HEK293 (cell line): ENCODE data around the gene NAV2.

Source experiments
- CTCF ChIA-PET: fragments of 350-600 bp; formaldehyde crosslinking; extraction: SDS; loops from one replicate; lab custom pipeline; 2021; ENCODE audit warnings: antibody characterized with exemption; lab: Yijun Ruan, JAX
- POLR2A ChIA-PET: fragments of 300-600 bp; formaldehyde crosslinking; extraction: SDS; loops from one replicate; lab custom pipeline; 2020; ENCODE audit warnings: antibody characterized with exemption, inconsistent platforms; lab: Yijun Ruan, JAX
- H3K27ac ChIP-seq: fragments of 200-500 bp; sonication (Bioruptor generic); 2 replicates; pipeline ENCODE4 v1.5.1; 2014; ENCODE audit warnings: low read depth, low read length, control low read depth, inconsistent platforms; ENCODE audit errors: extremely low read depth
- H3K36me3 ChIP-seq, 2 experiments: fragments of 200-500 bp in 1 of 2; sonication (Bioruptor generic) in 1 of 2; 1 replicate in 1 of 2; 2 replicates in 1 of 2; pipeline ENCODE4 v1.5.1; 2014 to 2017; ENCODE audit warnings: inconsistent platforms in 2 of 2, low read length in 2 of 2; ENCODE audit not compliant: control insufficient read depth in 2 of 2, insufficient read depth in 1 of 2
- H3K4me1 ChIP-seq: fragments of 200-500 bp; sonication (Bioruptor generic); 2 replicates; pipeline ENCODE4 v1.5.1; 2014; ENCODE audit warnings: mild to moderate bottlenecking, low read length, inconsistent platforms; ENCODE audit not compliant: control insufficient read depth, insufficient read depth
- H3K4me3 ChIP-seq: 2 replicates; pipeline ENCODE4 v1.5.1; 2011; ENCODE audit warnings: low read depth, mild to moderate bottlenecking, control low read depth, low read length, moderate library complexity
- H3K9me3 ChIP-seq: fragments of 200-500 bp; sonication (Bioruptor generic); 2 replicates; pipeline ENCODE4 v1.5.1; 2014; ENCODE audit warnings: low read depth, low read length, inconsistent platforms; ENCODE audit not compliant: control insufficient read depth, insufficient read depth
- BCL11A ChIP-seq: fragments of 450-650 bp; formaldehyde crosslinking; IDR thresholded peaks from 2 replicates; pipeline ENCODE4 v1.5.1; 2016; ENCODE audit warnings: low read depth, missing biosample characterization, missing genetic modification characterization
- PRDM10 ChIP-seq: fragments of 450-650 bp; formaldehyde crosslinking; IDR thresholded peaks from 2 replicates; pipeline ENCODE4 v1.5.1; 2016; ENCODE audit warnings: missing biosample characterization, missing genetic modification characterization
- RBAK ChIP-seq: fragments of 450-650 bp; formaldehyde crosslinking; IDR thresholded peaks from 2 replicates; pipeline ENCODE4 v1.5.1; 2016; ENCODE audit warnings: missing biosample characterization, missing genetic modification characterization
- SCRT2 ChIP-seq: fragments of 450-650 bp; formaldehyde crosslinking; IDR thresholded peaks from 2 replicates; pipeline ENCODE4 v1.5.1; 2016; ENCODE audit warnings: missing biosample characterization, missing genetic modification characterization
- SP7 ChIP-seq: fragments of 450-650 bp; formaldehyde crosslinking; IDR thresholded peaks from 2 replicates; pipeline ENCODE4 v1.5.1; 2016; ENCODE audit warnings: missing biosample characterization, missing genetic modification characterization
- TSHZ1 ChIP-seq: fragments of 450-650 bp; formaldehyde crosslinking; IDR thresholded peaks from 2 replicates; pipeline ENCODE4 v1.5.1; 2016; ENCODE audit warnings: missing biosample characterization, missing genetic modification characterization, borderline replicate concordance
- ZBTB11 ChIP-seq: fragments of 450-650 bp; formaldehyde crosslinking; conservative IDR thresholded peaks from 2 replicates; pipeline ENCODE4 v1.5.1; 2016; ENCODE audit warnings: low read depth, missing biosample characterization, missing genetic modification characterization
- ZNF18 ChIP-seq: fragments of 450-650 bp; formaldehyde crosslinking; IDR thresholded peaks from 2 replicates; pipeline ENCODE4 v1.5.1; 2016; ENCODE audit warnings: missing biosample characterization, missing genetic modification characterization
- ZNF274 ChIP-seq, 2 experiments: fragments of 200-500 bp in 1 of 2; fragments of 450-650 bp in 1 of 2; sonication (Bioruptor generic) in 1 of 2; formaldehyde crosslinking in 1 of 2; IDR thresholded peaks; 2 replicates each; pipeline versions ENCODE4 v1.5.1 to v1.6.1; 2014 to 2016; ENCODE audit warnings: borderline replicate concordance in 1 of 2, inconsistent platforms in 1 of 2, low read length in 1 of 2, missing biosample characterization in 1 of 2, missing genetic modification characterization in 1 of 2
- ZNF350 ChIP-seq: fragments of 450-650 bp; formaldehyde crosslinking; IDR thresholded peaks from 2 replicates; pipeline ENCODE4 v1.5.0; 2017; ENCODE audit warnings: missing biosample characterization, mild to moderate bottlenecking, missing genetic modification characterization
- ZNF362 ChIP-seq: fragments of 450-650 bp; formaldehyde crosslinking; IDR thresholded peaks from 2 replicates; pipeline ENCODE4 v1.5.1; 2016; ENCODE audit warnings: missing biosample characterization, missing genetic modification characterization
- ZNF391 ChIP-seq: fragments of 450-650 bp; formaldehyde crosslinking; IDR thresholded peaks from 2 replicates; pipeline ENCODE4 v1.5.1; 2016; ENCODE audit warnings: low read depth, missing biosample characterization, missing genetic modification characterization, borderline replicate concordance
- ZNF513 ChIP-seq: fragments of 450-650 bp; IDR thresholded peaks from 2 replicates; pipeline ENCODE4 v1.5.1; 2018; ENCODE audit warnings: missing biosample characterization, missing genetic modification characterization
- ZNF558 ChIP-seq: fragments of 450-650 bp; formaldehyde crosslinking; IDR thresholded peaks from 2 replicates; pipeline ENCODE4 v1.5.1; 2016; ENCODE audit warnings: missing biosample characterization, missing genetic modification characterization
- ZNF561 ChIP-seq: fragments of 450-650 bp; IDR thresholded peaks from 2 replicates; pipeline ENCODE4 v1.5.1; 2018; ENCODE audit warnings: missing biosample characterization, missing genetic modification characterization, borderline replicate concordance
- ZNF639 ChIP-seq: fragments of 450-650 bp; formaldehyde crosslinking; IDR thresholded peaks from 2 replicates; pipeline ENCODE4 v1.5.1; 2016; ENCODE audit warnings: missing biosample characterization, missing genetic modification characterization
- ZNF677 ChIP-seq: fragments of 450-650 bp; IDR thresholded peaks from 2 replicates; pipeline ENCODE4 v1.5.0; 2018; ENCODE audit warnings: missing biosample characterization, mild to moderate bottlenecking, missing genetic modification characterization, moderate library complexity
- ZNF704 ChIP-seq: fragments of 450-650 bp; formaldehyde crosslinking; IDR thresholded peaks from 2 replicates; pipeline ENCODE4 v1.5.1; 2016; ENCODE audit warnings: missing biosample characterization, missing genetic modification characterization
- ZNF785 ChIP-seq: fragments of 450-650 bp; formaldehyde crosslinking; IDR thresholded peaks from 2 replicates; pipeline ENCODE4 v1.5.1; 2016; ENCODE audit warnings: missing biosample characterization, missing genetic modification characterization

Gene NAV2

GRCh38 chr11:20075627-20076026 lies 363.0 kb downstream of the NAV2 start:
- ChIA-PET CTCF (interaction anchor here (0.6 to 0.8 kb wide), 3 partner anchors 35 to 1892 kb away, joined by 3 to 5 read pairs (median 3); no protein-coding TSS in a partner anchor), POLR2A (no interaction called here)
- Histone ChIP-seq H3K4me3 (no peak overlapping the region), H3K27ac (no peak overlapping the region), H3K4me1 (no peaks in the 10 kb centered on the region), H3K36me3 (peaks cover 0 to 40% of the 10 kb centered on the region in 2 experiments; a peak in 2 of 3 replicates), H3K9me3 (no peaks in the 10 kb centered on the region)
- no peak for TF ChIP-seq ZNF639 (tag by site-specific recombination)
- no peak for TF ChIP-seq ZNF704
- no peak for TF ChIP-seq SCRT2 (tag by site-specific recombination)
- no peak for TF ChIP-seq ZNF18 (tag by site-specific recombination)
- TF ChIP-seq ZNF677 (tag by site-specific recombination): no peak
- TF ChIP-seq BCL11A (tag by site-specific recombination): no peak
- no peak for TF ChIP-seq PRDM10 (tag by site-specific recombination)
- no peak for TF ChIP-seq ZNF785 (tag by site-specific recombination)
- TF ChIP-seq ZBTB11: no peak
- no peak for TF ChIP-seq RBAK (tag by site-specific recombination)
- TF ChIP-seq SP7 (tag by site-specific recombination): no peak
- no peak for TF ChIP-seq ZNF513 (tag by site-specific recombination)
- TF ChIP-seq TSHZ1 (tag by site-specific recombination): no peak
- TF ChIP-seq ZNF391: no peak
- TF ChIP-seq ZNF274 (IDR thresholded peaks at IDR 0.05; ENCODE audit: low read length): no peak
- TF ChIP-seq ZNF274 (tag by site-specific recombination; IDR thresholded peaks at IDR 0.05; ENCODE audit: borderline replicate concordance): no peak
- TF ChIP-seq ZNF558 (tag by site-specific recombination): no peak
- no peak for TF ChIP-seq ZNF561 (tag by site-specific recombination)
- no peak for TF ChIP-seq ZNF362 (tag by site-specific recombination)
- TF ChIP-seq ZNF350 (tag by site-specific recombination): no peak
- TF ChIP-seq, all 188 proteins: peak for 0
